Measurements from ENCODE around the gene ADGRG3.

Gene ADGRG3

GRCh38 chr16:57682809-57683635 lies 14.9 kb downstream of the ADGRG3 start:
- no peak for DNase-seq

- DNase-seq, result no peak
Observed at GRCh38 chr16:57683636-57684545, 15.8 kb downstream of the ADGRG3 start.

- no peak for DNase-seq
Observed at GRCh38 chr16:57684626-57685358, 16.7 kb downstream of the ADGRG3 start.

GRCh38 chr16:57685633-57686032 lies 17.5 kb downstream of the ADGRG3 start:
- DNase-seq, result no peak

- DNase-seq, result no peak
Observed at GRCh38 chr16:57686577-57686976, 18.5 kb downstream of the ADGRG3 start.

- DNase-seq, result no peak
Observed at GRCh38 chr16:57687363-57687929, 19.3 kb downstream of the ADGRG3 start.

- DNase-seq, result no peak
Observed at GRCh38 chr16:57688487-57688986, 20.4 kb downstream of the ADGRG3 start.

- no peak for DNase-seq
Observed at GRCh38 chr16:57688987-57689761, 21.1 kb downstream of the ADGRG3 start.

- no peak for DNase-seq
Observed at GRCh38 chr16:57689762-57690558, 21.9 kb downstream of the ADGRG3 start.

GRCh38 chr16:57690782-57691471 lies 22.8 kb downstream of the ADGRG3 start:
- DNase-seq, result no peak

- no peak for DNase-seq
Observed at GRCh38 chr16:57692636-57693035, 24.5 kb downstream of the ADGRG3 start.

GRCh38 chr16:57693550-57693949 lies 25.4 kb downstream of the ADGRG3 start:
- no peak for DNase-seq

GRCh38 chr16:57694231-57694724 lies 26.2 kb downstream of the ADGRG3 start:
- no peak for DNase-seq

- peak; percentile 49 for DNase-seq
Observed at GRCh38 chr16:57694725-57695679, 26.9 kb downstream of the ADGRG3 start, which contains the start of gene DRC7. TSS of gene DRC7 (plus strand) at chr16:57694806. CDS start at chr16:57697950, 3,144 bp downstream.

GRCh38 chr16:57695680-57696069 lies 27.6 kb downstream of the ADGRG3 start:
- no peak for DNase-seq

- DNase-seq, result no peak
Observed at GRCh38 chr16:57696240-57696639, 28.1 kb downstream of the ADGRG3 start.

- no peak for DNase-seq
Observed at GRCh38 chr16:57697896-57698537, 29.9 kb downstream of the ADGRG3 start.

GRCh38 chr16:57698812-57699405 lies 30.8 kb downstream of the ADGRG3 start:
- DNase-seq, result no peak
